ENCODE results near the gene OPHN1. TPM values are rescaled to one million over a fixed set of nuclear protein-coding genes. Genes with fewer than 3 reads are reported as not detected.

Gene OPHN1, protein sequence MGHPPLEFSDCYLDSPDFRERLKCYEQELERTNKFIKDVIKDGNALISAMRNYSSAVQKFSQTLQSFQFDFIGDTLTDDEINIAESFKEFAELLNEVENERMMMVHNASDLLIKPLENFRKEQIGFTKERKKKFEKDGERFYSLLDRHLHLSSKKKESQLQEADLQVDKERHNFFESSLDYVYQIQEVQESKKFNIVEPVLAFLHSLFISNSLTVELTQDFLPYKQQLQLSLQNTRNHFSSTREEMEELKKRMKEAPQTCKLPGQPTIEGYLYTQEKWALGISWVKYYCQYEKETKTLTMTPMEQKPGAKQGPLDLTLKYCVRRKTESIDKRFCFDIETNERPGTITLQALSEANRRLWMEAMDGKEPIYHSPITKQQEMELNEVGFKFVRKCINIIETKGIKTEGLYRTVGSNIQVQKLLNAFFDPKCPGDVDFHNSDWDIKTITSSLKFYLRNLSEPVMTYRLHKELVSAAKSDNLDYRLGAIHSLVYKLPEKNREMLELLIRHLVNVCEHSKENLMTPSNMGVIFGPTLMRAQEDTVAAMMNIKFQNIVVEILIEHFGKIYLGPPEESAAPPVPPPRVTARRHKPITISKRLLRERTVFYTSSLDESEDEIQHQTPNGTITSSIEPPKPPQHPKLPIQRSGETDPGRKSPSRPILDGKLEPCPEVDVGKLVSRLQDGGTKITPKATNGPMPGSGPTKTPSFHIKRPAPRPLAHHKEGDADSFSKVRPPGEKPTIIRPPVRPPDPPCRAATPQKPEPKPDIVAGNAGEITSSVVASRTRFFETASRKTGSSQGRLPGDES
- total RNA-seq (1 to 10 TPM; 3.7 to 9.1 (median 5.8) TPM), polyA plus RNA-seq (1 to 10 TPM; 1.2 to 3.0 (median 1.4) TPM)
- long read RNA-seq, donor 1 = 0 reads
- long read RNA-seq, donor 2, full-length matches to known transcripts = 1 of 29 reads
- long read RNA-seq, donor 2, partial matches to known transcripts = 14 of 29 reads
- long read RNA-seq, donor 2, other reads (novel, unspliced or antisense) = 14 of 29 reads
- long read RNA-seq, donor 3 = 0 reads
- long read RNA-seq, donor 4, partial matches to known transcripts = 3 of 3 reads
- long read RNA-seq, donor 4, other reads (novel, unspliced or antisense) = 0 of 3 reads
- long read RNA-seq, donor 5, partial matches to known transcripts = 0 of 5 reads
- long read RNA-seq, donor 5, other reads (novel, unspliced or antisense) = 5 of 5 reads
- long read RNA-seq, donor 6 = 0 reads
- long read RNA-seq, donor 7 = 0 reads
- long read RNA-seq, donor 8 = 0 reads
- long read RNA-seq, donor 9 = 0 reads
- long read RNA-seq, donor 10 = 0 reads

DNA sequence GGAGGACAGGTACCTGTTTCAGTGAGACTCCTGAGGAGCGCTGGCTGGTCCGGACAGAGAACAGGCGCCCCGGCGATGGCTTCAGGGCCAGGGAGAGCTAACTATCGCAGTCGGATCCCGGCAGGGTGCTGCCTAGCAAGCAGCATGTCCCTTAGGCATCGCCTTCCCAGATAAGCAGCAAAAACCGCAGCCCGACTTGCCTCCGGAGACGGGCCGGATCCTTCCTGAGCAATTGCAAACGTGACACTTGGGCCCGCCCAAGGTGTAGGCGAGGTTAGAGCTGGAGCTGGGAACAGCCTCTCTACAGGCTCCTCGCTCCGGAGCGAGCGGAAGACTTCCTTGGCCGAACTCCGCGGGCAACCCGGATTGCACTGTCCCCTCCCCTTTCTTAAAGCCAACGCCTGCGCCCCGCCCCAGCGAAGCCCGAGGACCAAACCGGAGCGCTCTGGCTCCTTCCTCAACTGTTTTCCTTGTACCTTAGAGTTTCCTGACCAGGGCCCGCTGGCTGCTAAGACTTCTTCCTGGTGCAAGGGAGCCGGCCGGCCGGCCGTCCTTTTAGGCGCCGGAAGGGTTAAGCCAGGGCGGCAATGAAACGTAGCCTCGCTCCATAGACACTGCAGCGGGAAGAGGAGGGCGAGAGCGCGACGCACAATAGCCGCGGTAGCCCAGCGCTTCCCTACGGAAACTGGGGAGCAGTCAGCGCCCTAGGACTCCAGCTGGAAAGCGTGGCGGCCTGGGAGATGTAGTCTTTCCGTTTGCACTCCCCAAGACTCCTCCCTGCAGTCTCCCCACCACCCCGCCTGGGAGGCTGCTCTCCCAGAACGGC lies at the start of gene OPHN1:
Gene OPHN1 (minus strand): TSS at position 341 of the 826 bp plus-strand sequence. CDS start 475 bp downstream, outside the sequence.
- peak; percentile 57 to 79 (median 71) for DNase-seq
- WGBS, 4 donors = 0 to 32% (median 12%) methylated on average over 22 to 57 of the region's 57 CpGs
- Histone ChIP-seq H3K36me3 (replicated peaks in 1 of 2) (no peaks in the 10 kb centered on the region), H3K27ac (peak within 1 kb of the TSS in 4 of 5 donors; percentile 52 to 86 (median 72)), H3K4me1 (replicated peaks in 1 of 2) (no peaks in the 10 kb centered on the region), H3K4me3 (peak within 1 kb of the TSS in 3 of 4 donors; percentile 49 to 58 (median 51)), H3K9me3 (replicated peaks in 1 of 3) (no peaks in the 10 kb centered on the region), H3K27me3 (no peaks in the 10 kb centered on the region)
- peak in 1 of 2 donors; percentile 24 for TF ChIP-seq POLR2A (IDR thresholded peaks at IDR 0.05)
- TF ChIP-seq, protein P1, sequence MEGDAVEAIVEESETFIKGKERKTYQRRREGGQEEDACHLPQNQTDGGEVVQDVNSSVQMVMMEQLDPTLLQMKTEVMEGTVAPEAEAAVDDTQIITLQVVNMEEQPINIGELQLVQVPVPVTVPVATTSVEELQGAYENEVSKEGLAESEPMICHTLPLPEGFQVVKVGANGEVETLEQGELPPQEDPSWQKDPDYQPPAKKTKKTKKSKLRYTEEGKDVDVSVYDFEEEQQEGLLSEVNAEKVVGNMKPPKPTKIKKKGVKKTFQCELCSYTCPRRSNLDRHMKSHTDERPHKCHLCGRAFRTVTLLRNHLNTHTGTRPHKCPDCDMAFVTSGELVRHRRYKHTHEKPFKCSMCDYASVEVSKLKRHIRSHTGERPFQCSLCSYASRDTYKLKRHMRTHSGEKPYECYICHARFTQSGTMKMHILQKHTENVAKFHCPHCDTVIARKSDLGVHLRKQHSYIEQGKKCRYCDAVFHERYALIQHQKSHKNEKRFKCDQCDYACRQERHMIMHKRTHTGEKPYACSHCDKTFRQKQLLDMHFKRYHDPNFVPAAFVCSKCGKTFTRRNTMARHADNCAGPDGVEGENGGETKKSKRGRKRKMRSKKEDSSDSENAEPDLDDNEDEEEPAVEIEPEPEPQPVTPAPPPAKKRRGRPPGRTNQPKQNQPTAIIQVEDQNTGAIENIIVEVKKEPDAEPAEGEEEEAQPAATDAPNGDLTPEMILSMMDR (IDR thresholded peaks at IDR 0.05) = no peak
- intact Hi-C loops (cut with DNase I) = no loop called here

DNA sequence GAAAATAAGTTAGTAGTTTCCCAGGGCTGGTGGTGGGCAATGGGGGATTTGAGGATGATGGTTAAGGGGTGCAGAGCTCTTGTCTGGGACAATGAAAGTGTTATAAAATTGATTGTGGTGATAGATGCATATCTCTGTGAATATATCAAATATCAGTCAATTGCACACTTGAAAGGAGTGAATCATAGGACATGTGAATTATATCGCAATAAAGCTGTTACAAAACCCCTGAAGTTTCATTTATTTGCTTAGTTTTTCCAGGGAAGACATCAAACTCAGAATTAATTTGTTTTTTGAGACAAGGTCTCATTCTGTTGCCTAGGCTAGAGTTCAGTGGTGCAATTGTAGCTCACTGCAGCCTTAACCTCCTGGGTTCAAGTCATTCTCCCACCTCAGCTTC lies 47.7 kb upstream of the OPHN1 start:
- intact Hi-C loops (cut with DNase I) = no loop called here
- H3K27me3 ChIP-seq = peaks cover 7% of the 10 kb centered on the region
- DNase-seq = no peak
- H3K9me3 ChIP-seq (replicated peaks in 1 of 3) = no peaks in the 10 kb centered on the region
- H3K4me3 ChIP-seq = no peak overlapping the region
- TF ChIP-seq, protein P1 (IDR thresholded peaks at IDR 0.05) = no peak
- TF ChIP-seq POLR2A (IDR thresholded peaks at IDR 0.05) = no peak
- no peak overlapping the region for H3K27ac ChIP-seq
- no peaks in the 10 kb centered on the region for H3K36me3 ChIP-seq (replicated peaks in 1 of 2)
- H3K4me1 ChIP-seq (replicated peaks in 1 of 2) = no peaks in the 10 kb centered on the region
- 76 to 93% (median 84%) methylated on average over 1 of the region's 1 CpG for WGBS, 4 donors

DNA sequence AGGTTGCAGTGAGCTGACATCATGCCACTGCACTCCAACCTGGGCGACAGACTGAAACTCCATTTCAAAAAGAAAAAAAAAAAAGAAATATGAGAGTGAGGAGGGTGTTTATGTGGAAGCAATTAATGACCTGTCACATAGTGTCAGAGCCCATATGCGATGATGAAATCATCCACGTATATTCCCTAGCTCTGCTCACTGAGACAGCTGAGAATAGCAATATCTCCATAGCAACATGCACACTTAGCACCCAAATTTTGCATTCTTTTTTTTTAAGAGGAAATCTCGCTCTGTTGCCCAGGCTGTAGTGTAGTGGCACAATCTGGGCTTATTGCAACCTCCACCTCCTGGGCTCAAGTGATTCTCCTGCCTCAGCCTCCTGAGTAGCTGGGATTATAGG lies 31.5 kb upstream of the OPHN1 start:
- 71 to 77% (median 74%) methylated on average over 3 to 4 of the region's 4 CpGs for WGBS, 4 donors

More for the DNA sequence above, 31.5 kb upstream of the OPHN1 start:
- no peak for DNase-seq
- intact Hi-C loops (cut with DNase I) = no loop called here
- peaks cover 9% of the 10 kb centered on the region for H3K27me3 ChIP-seq
- no peaks in the 10 kb centered on the region for H3K36me3 ChIP-seq (replicated peaks in 1 of 2)
- no peaks in the 10 kb centered on the region for H3K9me3 ChIP-seq (replicated peaks in 1 of 3)
- no peak overlapping the region for H3K4me3 ChIP-seq
- H3K27ac ChIP-seq = no peak overlapping the region
- H3K4me1 ChIP-seq (replicated peaks in 1 of 2) = no peaks in the 10 kb centered on the region
- no peak for TF ChIP-seq POLR2A (IDR thresholded peaks at IDR 0.05)
- TF ChIP-seq, protein P1 (IDR thresholded peaks at IDR 0.05) = no peak

Data from adrenal gland (tissue), 19 donors.